Neural cell (in vitro differentiated cells): ENCODE measurements around the gene OR13J1.
"Not testable (repeated sequence)": the region's sequence is repeated elsewhere in the genome, so short reads cannot be mapped to it uniquely, and the experiment has no call there.

ENCODE experiments used
- CTCF ChIP-seq: fragments of 450-650 bp; IDR thresholded peaks from 2 replicates; pipeline ENCODE4 v1.5.1; 2014; ENCODE audit warnings: antibody characterized with exemption, mild to moderate bottlenecking, moderate library complexity; ENCODE audit not compliant: poor library complexity, severe bottlenecking
- POLR2AphosphoS5 ChIP-seq: IDR thresholded peaks from 2 replicates; pipeline ENCODE4 v1.6.1; 2012
- REST ChIP-seq: IDR thresholded peaks from 2 replicates; pipeline ENCODE4 v1.6.1; 2012; ENCODE audit warnings: borderline replicate concordance
- SMC3 ChIP-seq: fragments of 450-650 bp; conservative IDR thresholded peaks from 2 replicates; pipeline ENCODE4 v1.6.1; 2014; ENCODE audit warnings: antibody characterized with exemption, mild to moderate bottlenecking, moderate library complexity; ENCODE audit not compliant: poor library complexity

- TF ChIP-seq POLR2AphosphoS5, REST, SMC3, CTCF: not testable (repeated sequence)
Observed at GRCh38 chr9:35913429-35913828, 43.2 kb upstream of the OR13J1 start.
